HG03045 (cell line): ENCODE data around the gene APOL6.
"Not testable (repeated sequence)": the region's sequence is repeated elsewhere in the genome, so short reads cannot be mapped to it uniquely, and the experiment has no call there.

Source experiments
- ATAC-seq: cut with Tn5 transposase; IDR thresholded peaks from one replicate; pipeline ENCODE4 v1.9.1; 2021; ENCODE audit warnings: mild to moderate bottlenecking, moderate library complexity; ENCODE audit not compliant: unreplicated experiment

The APOL6 gene

GRCh38 chr22:35617137-35617755 lies 31.0 kb upstream of the APOL6 start, which contains the start of gene MB:
Gene MB (minus strand): TSS chr22:35617329. CDS start chr22:35617257, 72 bp downstream.
- no peak for ATAC-seq

DNA sequence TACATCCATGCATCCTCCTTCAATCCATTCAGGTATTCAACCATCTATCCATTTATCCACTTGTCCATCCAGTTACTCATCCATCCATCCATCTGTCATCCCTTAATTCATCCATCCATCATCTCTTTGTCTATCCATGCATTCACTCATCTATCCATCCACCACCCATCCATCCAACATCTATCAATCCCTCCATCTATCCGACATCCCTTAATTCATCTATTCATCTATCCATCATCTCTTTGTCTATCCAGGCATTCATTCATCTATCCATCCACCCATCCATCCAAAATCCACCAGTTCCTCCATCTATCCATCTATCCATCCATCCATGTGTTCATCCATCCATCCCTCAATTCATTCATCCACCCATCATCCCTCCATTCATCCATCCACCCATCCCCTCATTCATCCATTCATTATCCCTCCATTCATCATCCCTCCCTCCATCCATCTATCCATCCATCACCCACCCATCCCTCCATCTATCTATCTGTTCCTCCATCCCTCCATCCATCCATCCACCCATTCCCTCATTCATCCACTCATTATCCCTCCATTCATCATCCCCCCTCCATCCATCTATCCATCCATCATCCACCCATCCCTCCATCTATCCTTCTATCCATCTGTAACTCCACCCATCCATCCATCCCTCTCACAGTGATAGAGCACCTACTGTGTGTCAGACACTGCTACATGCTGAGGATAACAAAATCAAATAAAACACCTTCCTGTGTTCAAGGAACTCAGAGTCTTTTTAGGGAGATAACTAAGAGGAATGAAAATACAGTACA lies 29.6 kb upstream of the APOL6 start:
- no peak for ATAC-seq

DNA sequence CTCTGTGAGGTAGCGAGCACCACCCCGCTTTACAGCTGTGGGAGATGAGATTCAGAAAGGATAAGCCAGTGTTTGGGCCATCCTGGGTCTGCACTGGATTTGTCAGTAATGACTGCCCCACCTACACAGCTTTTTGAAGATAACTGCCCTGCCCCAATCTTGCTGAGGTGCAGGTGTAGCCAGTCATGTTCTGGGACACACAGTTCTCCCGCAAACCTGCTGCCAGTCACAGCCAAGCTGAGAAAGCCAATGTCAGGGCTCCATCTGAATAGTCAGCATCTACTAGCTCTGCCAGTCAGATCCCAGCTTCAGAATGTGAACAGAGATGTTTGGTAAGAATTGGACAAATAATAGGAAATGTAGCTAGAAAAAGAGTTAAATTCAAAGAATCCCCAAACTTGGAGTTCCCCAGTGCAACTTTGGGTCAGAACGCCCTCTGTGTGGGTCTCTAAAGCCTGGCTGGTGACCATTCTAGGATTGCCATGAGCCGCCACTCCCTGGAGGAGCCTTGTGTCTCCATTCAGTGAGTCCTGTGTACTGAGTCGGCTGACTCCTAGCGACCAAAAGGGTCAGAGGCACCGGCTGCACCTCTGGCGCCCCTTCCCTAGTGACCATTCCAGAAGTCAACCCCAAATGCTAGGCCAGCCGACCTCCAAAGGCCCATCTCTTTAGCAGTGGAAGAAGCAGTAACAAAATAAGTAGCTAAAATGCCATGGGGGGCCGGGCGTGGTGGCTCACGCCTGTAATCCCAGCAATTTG lies 28.7 kb upstream of the APOL6 start:
- no peak for ATAC-seq

- ATAC-seq, result no peak
Observed at GRCh38 chr22:35620624-35621251, 27.5 kb upstream of the APOL6 start.

- no peak for ATAC-seq
Observed at GRCh38 chr22:35621451-35621850, 26.8 kb upstream of the APOL6 start.

DNA sequence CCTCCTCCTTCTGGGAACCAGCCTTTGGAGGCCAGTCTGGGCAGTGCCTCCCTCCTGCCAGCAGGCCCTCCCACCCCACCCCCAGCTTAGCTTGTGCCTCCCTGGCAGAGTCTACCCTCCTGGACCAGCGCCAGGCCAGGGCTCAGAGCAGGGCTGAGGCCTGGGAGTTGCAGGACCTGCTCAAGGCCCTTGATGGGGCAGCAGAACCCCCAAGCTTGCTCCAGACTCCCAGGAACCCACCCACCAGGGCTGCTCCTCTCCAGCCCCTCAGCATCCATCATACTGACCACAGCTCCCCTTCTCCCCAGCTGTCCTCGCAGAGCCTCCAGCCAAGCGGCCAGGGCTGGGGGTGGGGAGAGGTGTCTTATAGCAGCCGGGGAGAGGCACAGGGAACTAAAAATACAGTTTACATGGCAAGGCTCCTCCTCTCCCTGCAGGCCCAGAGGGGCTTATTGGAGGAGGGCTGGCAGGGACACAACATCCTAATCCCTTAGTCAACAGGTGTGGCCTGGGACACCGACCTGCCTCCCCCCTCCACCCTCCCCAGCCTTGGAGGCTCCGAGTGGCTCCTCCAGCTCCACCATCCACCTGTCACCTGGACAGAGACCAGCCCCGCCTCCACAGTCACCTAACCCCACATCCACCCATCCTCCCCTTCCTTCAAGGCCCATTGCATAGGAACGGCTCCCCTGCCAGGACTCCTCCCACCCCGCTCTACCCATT lies 25.9 kb upstream of the APOL6 start:
- no peak for ATAC-seq

GRCh38 chr22:35623885-35624284 lies 24.4 kb upstream of the APOL6 start:
- not testable (repeated sequence) for ATAC-seq

- no peak for ATAC-seq
Observed at GRCh38 chr22:35624547-35624946, 23.7 kb upstream of the APOL6 start.

DNA sequence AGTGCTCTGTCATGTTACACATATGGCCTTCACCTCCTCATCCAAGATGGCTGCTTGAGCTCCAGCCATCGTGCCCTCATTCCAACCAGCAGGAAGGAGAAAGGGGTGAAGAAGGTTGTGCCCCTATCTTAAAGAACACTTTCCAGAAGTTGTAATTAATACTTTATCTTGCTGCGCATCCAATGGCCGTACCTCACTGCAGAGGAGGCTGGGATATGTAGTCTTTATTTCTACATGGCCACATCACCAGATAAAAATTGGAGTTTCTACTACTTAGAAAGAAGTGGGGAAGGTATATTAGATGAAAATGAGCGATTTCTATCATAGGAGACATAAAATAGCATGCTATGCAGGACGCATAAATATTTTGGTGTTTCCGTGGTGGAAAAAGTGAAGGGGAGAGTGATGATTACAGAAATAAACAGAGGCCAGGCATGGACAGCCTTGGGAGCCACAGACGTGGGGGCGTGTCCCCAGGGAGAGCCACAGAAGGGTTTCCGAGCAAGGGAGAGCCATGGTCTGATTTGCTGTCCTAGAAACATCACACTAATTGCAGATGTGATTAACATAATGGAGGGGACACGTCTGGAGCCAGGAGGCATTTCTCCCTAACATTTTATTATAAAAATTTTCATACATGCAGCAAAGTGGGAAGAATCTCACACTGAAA lies 22.3 kb upstream of the APOL6 start:
- ATAC-seq, result no peak

GRCh38 chr22:35627267-35628041 lies 20.8 kb upstream of the APOL6 start:
- ATAC-seq, result no peak

DNA sequence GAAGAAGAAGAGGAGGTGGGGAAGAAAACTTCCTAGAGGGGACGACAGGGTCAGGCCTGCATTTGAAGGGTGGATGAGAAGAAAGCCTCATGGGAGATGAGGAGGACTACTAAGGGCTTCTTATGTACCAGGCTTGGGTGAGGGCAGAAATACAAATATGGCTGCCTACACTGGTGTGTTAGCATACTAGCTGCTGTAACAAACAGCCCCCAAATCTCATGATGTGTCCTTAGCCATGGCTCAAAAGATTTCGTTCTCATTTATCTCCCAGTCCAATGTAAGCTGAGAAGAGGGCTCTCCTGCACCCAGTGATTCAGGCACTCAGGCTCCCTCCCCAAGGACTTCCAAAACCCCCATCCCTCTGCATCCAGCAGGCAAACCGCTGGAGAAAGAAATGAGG lies 19.5 kb upstream of the APOL6 start:
- no peak for ATAC-seq

DNA sequence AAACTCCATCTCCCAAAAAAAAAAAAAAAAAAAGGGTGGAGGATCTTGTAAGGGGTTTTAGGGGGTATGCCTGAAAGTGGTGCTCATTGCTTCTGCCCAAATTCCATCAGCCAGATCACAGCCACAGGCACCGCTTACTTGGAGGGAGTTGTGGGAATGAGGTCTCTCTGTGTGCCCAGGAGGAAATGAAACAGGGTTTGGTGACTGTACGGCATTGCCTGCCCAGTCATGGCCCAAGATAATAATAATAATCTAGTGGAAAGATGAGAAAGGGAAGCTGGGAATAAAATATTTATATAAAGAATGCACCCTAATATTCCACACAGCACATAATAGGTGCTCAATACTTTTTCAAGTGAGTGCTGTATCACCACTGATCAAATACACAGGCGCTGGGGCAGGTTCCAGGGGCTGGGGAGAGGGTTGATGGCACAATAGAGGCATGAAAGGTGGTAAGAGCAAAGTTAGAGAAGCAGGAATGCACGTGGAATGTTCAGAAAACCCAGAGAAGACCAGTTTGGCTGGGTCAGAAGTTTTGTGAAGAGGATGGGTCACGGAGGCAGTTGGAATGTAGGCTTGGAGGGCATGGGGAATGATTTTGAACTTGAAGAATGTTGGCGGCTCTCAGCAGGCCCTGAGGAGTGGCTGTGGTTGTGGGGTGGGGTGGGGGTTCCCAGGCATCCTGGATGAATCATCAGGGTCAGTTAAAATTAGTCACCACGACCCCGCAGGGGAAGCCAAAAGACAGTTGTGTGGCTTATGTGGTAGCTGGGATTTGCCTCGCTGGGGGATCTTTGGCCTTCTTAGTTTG lies 18.6 kb upstream of the APOL6 start:
- ATAC-seq, result no peak

GRCh38 chr22:35630387-35630793 lies 17.9 kb upstream of the APOL6 start:
- no peak for ATAC-seq

DNA sequence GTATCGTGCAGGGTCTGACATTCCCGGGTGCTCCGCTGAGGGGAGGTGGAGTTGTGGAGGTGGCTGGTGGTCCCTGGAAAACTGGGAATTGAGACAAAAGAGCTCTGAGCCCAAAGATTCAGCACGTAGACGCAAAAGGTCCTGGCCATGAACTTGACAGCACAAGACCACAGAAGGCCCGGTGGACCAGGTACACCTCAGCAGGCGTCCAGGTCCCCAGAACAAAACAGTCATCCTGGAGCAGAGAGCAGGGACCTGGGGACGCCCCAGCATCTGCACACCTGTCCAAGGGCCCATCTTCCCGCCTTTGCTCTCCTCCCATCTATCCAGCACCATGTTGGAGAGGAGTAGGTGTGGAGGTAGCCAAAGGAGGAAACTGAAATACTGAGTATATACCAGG lies 17.4 kb upstream of the APOL6 start:
- ATAC-seq, result no peak

GRCh38 chr22:35631597-35631996 lies 16.6 kb upstream of the APOL6 start:
- ATAC-seq, result no peak

DNA sequence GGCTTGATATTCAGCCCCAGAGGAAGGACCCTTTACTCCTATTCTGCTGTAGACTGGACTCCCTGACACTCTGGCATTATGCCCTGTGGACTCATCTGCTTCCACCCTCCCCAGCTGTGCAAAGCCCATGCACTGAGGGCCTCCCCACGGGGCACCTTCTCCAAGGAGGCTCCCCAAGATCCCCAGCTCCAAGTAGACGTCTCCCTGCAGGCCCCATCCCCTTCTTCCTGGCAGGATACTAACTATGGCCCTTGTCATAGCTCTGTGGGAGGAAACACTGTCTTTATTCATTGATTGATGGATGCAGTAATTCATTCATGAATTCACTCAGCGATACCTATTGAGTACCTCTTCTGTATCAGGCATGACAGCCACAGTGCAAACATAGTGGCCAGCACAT lies 15.3 kb upstream of the APOL6 start:
- no peak for ATAC-seq

DNA sequence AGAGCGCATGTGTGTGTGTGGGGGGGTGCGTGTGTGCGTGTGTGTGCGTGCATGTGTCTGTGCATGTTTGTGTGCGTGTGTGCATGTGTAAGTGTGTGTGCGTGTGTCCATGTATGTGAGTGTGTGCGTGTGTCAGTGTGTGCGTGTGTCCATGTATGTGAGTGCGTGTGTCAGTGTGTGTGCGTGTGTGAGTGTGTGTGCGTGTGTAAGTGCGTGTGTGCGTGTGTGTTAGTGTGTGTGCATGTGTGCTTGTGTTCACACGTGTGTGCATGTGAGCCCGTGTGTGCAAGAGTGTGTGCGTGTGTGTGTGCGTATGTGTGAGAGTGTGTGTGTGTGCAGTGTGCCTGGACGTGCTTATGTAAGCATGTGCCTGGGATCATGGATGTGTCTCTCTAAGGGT lies 14.7 kb upstream of the APOL6 start:
- ATAC-seq, result no peak

- no peak for ATAC-seq
Observed at GRCh38 chr22:35634015-35634414, 14.2 kb upstream of the APOL6 start.
